Mesendoderm (in vitro differentiated cells): ENCODE measurements around the gene NCBP1.
"Not testable (repeated sequence)": the region's sequence is repeated elsewhere in the genome, so short reads cannot be mapped to it uniquely, and the experiment has no call there.

Source experiments
- DNase-seq: peaks from one replicate; pipeline ENCODE4 v3.0.0; 2013
- H2AK5ac ChIP-seq: 2 replicates; pipeline ENCODE4 v1.6.1; 2013; ENCODE audit warnings: low read length, inconsistent platforms
- H2BK120ac ChIP-seq: 2 replicates; pipeline ENCODE4 v1.6.1; 2013; ENCODE audit warnings: low read depth, mild to moderate bottlenecking, low read length, moderate library complexity, mixed read lengths
- H2BK15ac ChIP-seq: replicated peaks from 2 replicates; pipeline ENCODE4 v1.6.1; 2013; ENCODE audit warnings: low read depth, mild to moderate bottlenecking, moderate library complexity
- H2BK5ac ChIP-seq: 2 replicates; pipeline ENCODE4 v1.6.1; 2013; ENCODE audit warnings: low read length, inconsistent platforms
- H3K18ac ChIP-seq: 2 replicates; pipeline ENCODE4 v1.6.1; 2013; ENCODE audit warnings: mild to moderate bottlenecking, low read length, mixed read lengths
- H3K23ac ChIP-seq: one replicate; pipeline ENCODE4 v1.6.1; 2013; ENCODE audit warnings: low read length
- H3K27ac ChIP-seq: 2 replicates; pipeline ENCODE4 v1.5.1; 2013; ENCODE audit warnings: low read depth, mild to moderate bottlenecking, inconsistent platforms, low read length, moderate library complexity
- H3K27me3 ChIP-seq: 2 replicates; pipeline ENCODE4 v1.6.1; 2013; ENCODE audit warnings: low read length, control low read depth, mild to moderate bottlenecking, inconsistent platforms; ENCODE audit not compliant: insufficient read depth, poor library complexity
- H3K36me3 ChIP-seq: 2 replicates; pipeline ENCODE4 v1.6.1; 2013; ENCODE audit warnings: low read length, inconsistent platforms; ENCODE audit not compliant: control insufficient read depth, insufficient read depth
- H3K4ac ChIP-seq: one replicate; pipeline ENCODE4 v1.6.1; 2013; ENCODE audit warnings: low read depth, mild to moderate bottlenecking, low read length, moderate library complexity
- H3K4me1 ChIP-seq: 2 replicates; pipeline ENCODE4 v1.6.1; 2013; ENCODE audit warnings: low read depth, low read length, inconsistent platforms; ENCODE audit not compliant: control insufficient read depth
- H3K4me2 ChIP-seq: 2 replicates; pipeline ENCODE4 v1.6.1; 2013; ENCODE audit warnings: low read length
- H3K4me3 ChIP-seq: 2 replicates; pipeline ENCODE4 v1.5.1; 2013; ENCODE audit warnings: mild to moderate bottlenecking, low read length
- H3K56ac ChIP-seq: one replicate; pipeline ENCODE4 v1.6.1; 2013; ENCODE audit warnings: low read length
- H3K79me1 ChIP-seq: 2 replicates; pipeline ENCODE4 v1.6.1; 2013; ENCODE audit warnings: low read length, inconsistent platforms
- H3K79me2 ChIP-seq: 2 replicates; pipeline ENCODE4 v1.6.1; 2013; ENCODE audit warnings: mild to moderate bottlenecking, low read length; ENCODE audit not compliant: control insufficient read depth, insufficient read depth
- H3K9ac ChIP-seq: 2 replicates; pipeline ENCODE4 v1.6.1; 2013; ENCODE audit warnings: low read length, inconsistent platforms
- H4K5ac ChIP-seq: one replicate; pipeline ENCODE4 v1.6.1; 2013; ENCODE audit warnings: low read length
- H4K8ac ChIP-seq: one replicate; pipeline ENCODE4 v1.6.1; 2013; ENCODE audit warnings: low read depth, mild to moderate bottlenecking, control low read depth, low read length, moderate library complexity
- WGBS: extraction: QIAGEN DNeasy Blood & Tissue Kit; methylation state at CpG from one replicate; pipeline ENCODE4 v1.1.7; 2013; ENCODE audit warnings: low lambda C conversion rate, missing lambda C conversion rate; ENCODE audit not compliant: insufficient coverage; ENCODE audit errors: extremely low coverage; 5-methylcytosine and 5-hydroxymethylcytosine counted together

NCBP1 gene

DNA sequence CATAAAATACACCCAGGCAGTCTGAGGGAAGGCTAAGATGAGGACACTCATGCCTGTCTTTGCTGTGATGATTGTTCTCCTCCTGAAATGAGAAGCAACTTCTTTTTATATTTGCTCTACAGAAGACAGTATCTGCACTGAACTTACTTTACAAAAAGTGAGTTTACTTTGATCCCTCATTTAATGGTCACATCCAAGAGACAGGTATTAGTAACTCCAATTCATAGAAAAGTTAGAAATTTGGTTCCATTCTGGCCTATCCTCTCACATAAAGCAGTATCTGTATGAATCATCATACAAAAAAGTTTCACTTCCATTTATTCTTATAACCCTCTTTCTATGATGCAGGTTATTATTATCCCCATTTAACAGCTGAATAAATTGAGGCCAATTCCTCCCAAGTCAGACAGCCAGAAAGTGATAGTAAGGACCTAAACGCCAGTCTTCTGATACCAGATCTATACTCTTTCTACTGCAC, 15.6 kb upstream of the NCBP1 start:
- no peaks in the 10 kb centered on the region for H3K79me1 ChIP-seq
- no peak overlapping the region for H3K4me3 ChIP-seq
- H3K27me3 ChIP-seq: no peaks in the 10 kb centered on the region
- no peak overlapping the region for H3K56ac ChIP-seq
- H3K4me2 ChIP-seq: no peak overlapping the region
- no peaks in the 10 kb centered on the region for H3K79me2 ChIP-seq
- H3K18ac ChIP-seq: no peak overlapping the region
- WGBS: no CpG with 5 or more reads among the region's 1 CpG
- no peak overlapping the region for H2BK15ac ChIP-seq
- no peak for DNase-seq
- no peak overlapping the region for H4K5ac ChIP-seq
- no peak overlapping the region for H2BK120ac ChIP-seq
- no peaks in the 10 kb centered on the region for H3K36me3 ChIP-seq
- H3K4me1 ChIP-seq: no peaks in the 10 kb centered on the region
- H2BK5ac ChIP-seq: no peak overlapping the region
- H3K9ac ChIP-seq: no peak overlapping the region
- H3K23ac ChIP-seq: no peak overlapping the region
- H2AK5ac ChIP-seq: no peak overlapping the region
- no peak overlapping the region for H4K8ac ChIP-seq
- H3K4ac ChIP-seq: no peak overlapping the region
- no peak overlapping the region for H3K27ac ChIP-seq

DNA sequence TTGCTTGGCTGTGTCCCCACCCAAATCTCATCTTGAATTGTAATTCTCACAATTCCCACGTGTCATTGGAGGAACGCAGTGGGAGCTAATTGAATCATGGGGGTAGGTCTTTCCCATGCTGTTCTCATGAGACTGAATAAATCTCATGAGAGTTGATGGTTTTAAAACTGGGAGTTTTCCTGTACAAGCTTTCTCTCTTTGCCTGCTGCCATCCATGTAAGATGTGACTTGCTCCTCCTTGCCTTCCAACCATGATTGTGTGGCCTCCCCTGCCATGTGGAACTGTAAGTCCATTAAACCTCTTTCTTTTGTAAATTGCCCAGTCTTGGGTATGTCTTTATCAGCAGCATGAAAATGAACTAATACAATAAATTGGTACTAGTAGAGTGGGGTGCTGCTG, 13.6 kb upstream of the NCBP1 start:
- H2AK5ac ChIP-seq, H3K56ac ChIP-seq, H2BK15ac ChIP-seq, H3K4ac ChIP-seq, H3K23ac ChIP-seq, DNase-seq, H2BK5ac ChIP-seq, H3K9ac ChIP-seq, H3K36me3 ChIP-seq, H3K79me2 ChIP-seq, H4K5ac ChIP-seq, H2BK120ac ChIP-seq, H3K4me2 ChIP-seq, H3K4me1 ChIP-seq, H3K27ac ChIP-seq, H3K27me3 ChIP-seq, H3K4me3 ChIP-seq, H3K18ac ChIP-seq, H4K8ac ChIP-seq, H3K79me1 ChIP-seq: not testable (repeated sequence)
- no CpG with 5 or more reads among the region's 2 CpGs for WGBS

DNA sequence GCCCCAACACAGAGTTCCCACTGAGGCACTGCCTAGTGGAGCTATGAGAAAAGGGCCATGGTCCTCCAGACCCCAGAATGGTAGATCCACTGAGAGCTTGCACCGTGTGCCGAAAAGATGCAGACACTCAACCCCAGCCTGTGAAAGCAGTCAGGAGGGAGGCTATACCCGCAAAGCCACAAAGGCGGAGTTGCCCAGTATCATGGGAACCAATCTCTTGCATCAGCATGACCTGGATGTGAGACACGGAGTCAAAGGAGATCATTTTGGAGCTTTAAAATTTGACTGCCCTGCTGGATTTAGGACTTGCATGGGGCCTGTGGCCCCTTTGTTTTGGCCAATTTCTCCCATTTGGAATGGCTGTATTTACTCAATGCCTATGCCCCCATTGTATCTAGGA, 11.1 kb upstream of the NCBP1 start:
- not testable (repeated sequence) for H3K4me3 ChIP-seq, H3K36me3 ChIP-seq, H2BK5ac ChIP-seq, H3K79me2 ChIP-seq, DNase-seq, H3K4me2 ChIP-seq, H2AK5ac ChIP-seq, H3K27ac ChIP-seq, H4K5ac ChIP-seq, H3K79me1 ChIP-seq, H3K4me1 ChIP-seq, H2BK120ac ChIP-seq, H2BK15ac ChIP-seq, H3K23ac ChIP-seq, H3K18ac ChIP-seq, H3K56ac ChIP-seq, H3K4ac ChIP-seq, H4K8ac ChIP-seq, H3K9ac ChIP-seq, H3K27me3 ChIP-seq
- WGBS: no CpG with 5 or more reads among the region's 5 CpGs

DNA sequence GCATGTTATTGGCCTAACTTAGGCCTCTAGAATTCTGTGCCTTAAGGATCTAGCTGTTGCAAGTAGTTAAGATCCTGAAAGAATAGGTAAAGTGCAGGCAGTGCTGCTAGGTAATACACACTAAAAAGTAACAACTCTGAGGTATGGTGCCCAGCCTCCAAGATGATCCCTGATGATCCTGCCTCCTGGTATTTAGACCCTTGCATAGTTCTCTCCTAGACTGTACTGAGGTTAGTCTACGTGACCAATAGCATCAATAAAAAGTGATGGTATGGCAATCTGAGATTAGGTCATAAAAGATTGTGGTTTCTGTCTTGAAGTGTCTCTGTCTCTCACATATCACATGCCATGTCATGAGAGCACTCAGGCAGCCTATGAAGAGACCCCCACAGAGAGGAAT, 9.7 kb upstream of the NCBP1 start:
- Histone ChIP-seq H3K56ac (no peak overlapping the region), H3K27me3 (no peaks in the 10 kb centered on the region), H3K27ac (no peak overlapping the region), H3K9ac (no peak overlapping the region), H3K18ac (no peak overlapping the region), H3K23ac (no peak overlapping the region), H2BK15ac (no peak overlapping the region), H2BK120ac (no peak overlapping the region), H3K4me2 (no peak overlapping the region), H3K79me2 (peaks cover 6% of the 10 kb centered on the region), H4K5ac (no peak overlapping the region), H3K4me3 (no peak overlapping the region), H4K8ac (no peak overlapping the region), H3K79me1 (peaks cover 6% of the 10 kb centered on the region), H3K4me1 (no peaks in the 10 kb centered on the region), H3K36me3 (no peaks in the 10 kb centered on the region), H2BK5ac (no peak overlapping the region), H2AK5ac (no peak overlapping the region), H3K4ac (no peak overlapping the region)
- no CpG with 5 or more reads among the region's 1 CpG for WGBS
- no peak for DNase-seq

DNA sequence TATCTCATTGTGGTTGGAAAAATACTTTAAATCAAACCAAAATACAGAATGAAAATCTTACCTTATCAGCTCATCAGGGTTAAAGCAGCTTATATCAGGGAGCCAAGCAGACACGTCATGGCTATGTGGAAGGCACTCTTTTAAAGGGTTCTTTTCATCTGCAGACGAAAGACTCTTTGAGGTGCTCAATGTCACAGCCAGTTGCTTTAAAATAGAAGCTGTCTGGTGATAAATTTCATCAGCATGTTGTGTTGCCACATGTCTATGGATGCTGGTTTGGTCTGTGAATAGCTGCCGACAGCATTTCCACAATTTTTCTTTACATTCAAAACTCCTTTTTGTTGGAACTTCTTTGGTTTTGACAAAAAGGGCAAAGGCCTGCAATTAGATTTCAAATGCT, 8.0 kb upstream of the NCBP1 start:
- H3K4me1 ChIP-seq: no peaks in the 10 kb centered on the region
- H3K4me2 ChIP-seq: no peak overlapping the region
- no peak overlapping the region for H3K18ac ChIP-seq
- H4K5ac ChIP-seq: no peak overlapping the region
- no peak overlapping the region for H3K4me3 ChIP-seq
- no peak overlapping the region for H3K27ac ChIP-seq
- WGBS: no CpG with 5 or more reads among the region's 3 CpGs
- no peak overlapping the region for H3K23ac ChIP-seq
- no peak overlapping the region for H3K9ac ChIP-seq
- no peak overlapping the region for H3K56ac ChIP-seq
- no peaks in the 10 kb centered on the region for H3K36me3 ChIP-seq
- no peak overlapping the region for H3K4ac ChIP-seq
- H2BK120ac ChIP-seq: no peak overlapping the region
- H3K79me1 ChIP-seq: peaks cover 11% of the 10 kb centered on the region
- no peak overlapping the region for H4K8ac ChIP-seq
- no peaks in the 10 kb centered on the region for H3K27me3 ChIP-seq
- DNase-seq: no peak
- no peak overlapping the region for H2AK5ac ChIP-seq
- H3K79me2 ChIP-seq: peaks cover 14% of the 10 kb centered on the region
- H2BK15ac ChIP-seq: no peak overlapping the region
- no peak overlapping the region for H2BK5ac ChIP-seq

GRCh38 chr9:97627624-97628023, 6.0 kb upstream of the NCBP1 start:
- H3K9ac ChIP-seq: no peak overlapping the region

More at GRCh38 chr9:97627624-97628023, 6.0 kb upstream of the NCBP1 start:
- no peak for DNase-seq
- no peak overlapping the region for H2AK5ac ChIP-seq
- peaks cover 14% of the 10 kb centered on the region for H3K79me1 ChIP-seq
- H3K79me2 ChIP-seq: peaks cover 26% of the 10 kb centered on the region
- no peaks in the 10 kb centered on the region for H3K27me3 ChIP-seq
- no peak overlapping the region for H4K8ac ChIP-seq
- no peak overlapping the region for H2BK120ac ChIP-seq
- H3K56ac ChIP-seq: no peak overlapping the region
- H3K27ac ChIP-seq: no peak overlapping the region
- H3K18ac ChIP-seq: no peak overlapping the region
- H2BK15ac ChIP-seq: no peak overlapping the region
- no peak overlapping the region for H3K4me3 ChIP-seq
- no peaks in the 10 kb centered on the region for H3K36me3 ChIP-seq
- H3K4me2 ChIP-seq: no peak overlapping the region
- no peak overlapping the region for H3K23ac ChIP-seq
- no CpG with 5 or more reads among the region's 5 CpGs for WGBS
- no peak overlapping the region for H3K4ac ChIP-seq
- H3K4me1 ChIP-seq: no peaks in the 10 kb centered on the region
- no peak overlapping the region for H4K5ac ChIP-seq
- H2BK5ac ChIP-seq: no peak overlapping the region
